ENCODE data around the gene RMRP. TPM values are rescaled to one million over a fixed set of nuclear protein-coding genes. Genes with fewer than 3 reads are reported as not detected.

Gene RMRP
- 17,175 and 23,866 TPM in 2 replicates for total RNA-seq

GRCh38 chr9:35657546-35658136, at the start of gene RMRP:
RMRP (minus strand) TSS chr9:35658019.

GRCh38 chr9:35689542-35690293, 31.9 kb upstream of the RMRP start, which contains the start of gene TPM2:
TPM2 (minus strand) TSS chr9:35689925; CDS start chr9:35689817, 108 bp downstream.

GRCh38 chr9:35673132-35674024, 15.6 kb upstream of the RMRP start, which contains the start of gene CA9:
CA9 (plus strand) TSS chr9:35673928; CDS start chr9:35673960, 32 bp downstream.

GRCh38 chr9:35664531-35665470, 7.0 kb upstream of the RMRP start, which contains the start of gene ARHGEF39:
ARHGEF39 (minus strand) TSS chr9:35665195; CDS start chr9:35665169, 26 bp downstream.

GRCh38 chr9:35658137-35658967, 533 bp upstream of the RMRP start, which contains the start of gene CCDC107:
CCDC107 (plus strand) TSS chr9:35658292; CDS start chr9:35658380, 88 bp downstream.

GRCh38 chr9:35650341-35651158, 7.3 kb downstream of the RMRP start, which contains the start of gene SIT1:
SIT1 (minus strand) TSS chr9:35650931; CDS start chr9:35650853, 78 bp downstream.

GRCh38 chr9:35618325-35618727, 39.5 kb downstream of the RMRP start, which contains the start of gene CD72:
CD72 (minus strand) TSS chr9:35618413; CDS start chr9:35618303, 110 bp downstream.

Small RNAs within 50 kb of the gene (small RNA-seq; reads per million reads assigned to genes)
- gene MIR4667, result 1.3 reads per million, percentile 30 among the genes with 10 or more reads in this experiment
- gene RMRP, result not detected
- not detected for gene RN7SL22P

Other genes with a start within 250 kb of the RMRP start
- 18.9 and 34.7 TPM in 2 replicates for gene RUSC2, start 167.9 kb downstream of the RMRP start, total RNA-seq
- gene TESK1, start 52.8 kb downstream of the RMRP start, total RNA-seq, result 6.4 and 9.0 TPM in 2 replicates
- gene CD72, start 39.6 kb downstream of the RMRP start, total RNA-seq, result not detected in 2 replicates
- gene SIT1, start 7.1 kb downstream of the RMRP start, total RNA-seq, result not detected in 2 replicates
- gene CCDC107, start 273 bp upstream of the RMRP start, total RNA-seq, result 6.7 and 7.0 TPM in 2 replicates
- 1.5 and 4.2 TPM in 2 replicates for gene ARHGEF39, start 7.2 kb upstream of the RMRP start, total RNA-seq
- gene CA9, start 15.9 kb upstream of the RMRP start, total RNA-seq, result 0.14 TPM in 1 of 2 replicates, not detected in the other
- gene TPM2, start 31.9 kb upstream of the RMRP start, total RNA-seq, result 122 and 178 TPM in 2 replicates
- 359 and 362 TPM in 2 replicates for gene TLN1, start 74.2 kb upstream of the RMRP start, total RNA-seq
- gene CREB3, start 74.6 kb upstream of the RMRP start, total RNA-seq, result 40.8 and 60.0 TPM in 2 replicates
- gene GBA2, start 91.2 kb upstream of the RMRP start, total RNA-seq, result 107 and 117 TPM in 2 replicates
- gene RGP1, start 91.3 kb upstream of the RMRP start, total RNA-seq, result 14.2 and 18.5 TPM in 2 replicates
- 6.0 and 10.2 TPM in 2 replicates for gene MSMP, start 96.3 kb upstream of the RMRP start, total RNA-seq
- 13.7 and 17.1 TPM in 2 replicates for gene NPR2, start 133.6 kb upstream of the RMRP start, total RNA-seq
- gene SPAG8, start 154.2 kb upstream of the RMRP start, total RNA-seq, result 0.13 and 0.22 TPM in 2 replicates
- gene HINT2, start 157.0 kb upstream of the RMRP start, total RNA-seq, result 13.9 and 15.2 TPM in 2 replicates
- gene FAM221B, start 170.7 kb upstream of the RMRP start, total RNA-seq, result not detected in 2 replicates
- 0.53 and 0.65 TPM in 2 replicates for gene TMEM8B, start 171.2 kb upstream of the RMRP start, total RNA-seq
- not detected in 2 replicates for gene OR13J1, start 212.4 kb upstream of the RMRP start, total RNA-seq
- gene HRCT1, start 248.2 kb upstream of the RMRP start, total RNA-seq, result 2.0 and 2.7 TPM in 2 replicates